GM21360 (cell line): ENCODE data around the gene TTC39B.
"Not testable (repeated sequence)": the region's sequence is repeated elsewhere in the genome, so short reads cannot be mapped to it uniquely, and the experiment has no call there.

Experiments used
- ATAC-seq: cut with Tn5 transposase; IDR thresholded peaks from one replicate; pipeline ENCODE4 v1.9.1; 2021; ENCODE audit warnings: mild to moderate bottlenecking, moderate library complexity; ENCODE audit not compliant: unreplicated experiment

TTC39B gene

DNA sequence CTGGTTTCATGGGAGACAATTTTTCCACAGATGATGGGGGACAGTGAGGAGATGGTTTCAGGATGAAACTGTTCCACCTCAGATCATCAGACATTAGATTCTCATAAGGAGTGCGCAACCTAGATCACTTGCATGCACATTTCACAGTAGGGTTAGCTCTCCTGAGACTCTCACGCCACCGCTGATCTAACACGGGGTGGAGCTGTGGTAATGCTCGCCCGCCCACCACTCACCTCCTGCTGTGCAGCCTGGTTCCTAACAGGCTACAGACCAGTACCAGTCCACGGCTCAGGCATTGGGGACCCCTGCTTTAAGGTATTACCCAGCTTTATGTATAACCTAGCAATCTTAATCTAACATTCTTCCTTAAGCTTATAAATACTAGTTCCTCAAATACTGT, 35.6 kb downstream of the TTC39B start:
- ATAC-seq, result no peak

- no peak for ATAC-seq
Measured at GRCh38 chr9:15268782-15269181, 38.2 kb downstream of the TTC39B start.

- ATAC-seq, result no peak
Measured at GRCh38 chr9:15268317-15268716, 38.7 kb downstream of the TTC39B start.

DNA sequence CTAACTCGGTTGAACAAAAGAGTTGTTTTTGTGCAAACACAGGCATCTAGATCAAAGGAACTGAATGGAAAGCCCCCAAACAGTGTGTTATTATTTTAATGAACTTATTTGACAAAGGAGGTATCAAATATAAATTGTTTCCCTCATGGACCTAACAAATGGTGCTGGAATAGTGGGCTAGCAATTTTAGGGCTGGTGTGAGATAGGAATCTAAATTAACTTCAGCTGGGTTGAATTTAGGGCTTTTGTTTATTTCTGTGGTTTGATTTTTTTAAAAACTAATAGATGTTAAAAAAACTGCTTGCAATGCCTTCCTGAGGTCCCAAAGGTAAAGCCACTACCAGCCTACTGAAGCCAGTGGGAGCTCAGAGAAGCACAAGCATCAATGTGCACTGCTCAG, 42.1 kb downstream of the TTC39B start:
- no peak for ATAC-seq

DNA sequence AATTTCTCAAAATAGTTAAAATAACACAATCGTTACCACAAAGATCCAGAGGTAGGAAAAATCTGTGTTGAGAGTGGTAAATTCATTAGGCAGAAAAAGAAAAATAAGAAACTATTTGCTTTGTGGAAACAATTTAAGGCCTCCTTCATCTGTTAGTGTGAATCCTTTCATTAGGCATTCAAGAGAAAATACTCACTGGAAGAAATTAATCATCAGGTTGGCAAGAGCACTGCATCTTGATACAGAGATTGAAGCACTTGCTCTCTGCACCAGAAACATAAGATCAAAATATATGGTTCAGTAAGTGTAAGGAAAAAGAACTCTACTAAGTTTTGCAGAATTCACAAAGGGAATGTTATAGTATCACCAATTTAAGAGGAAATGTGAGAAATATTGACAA, 44.4 kb downstream of the TTC39B start:
- no peak for ATAC-seq

GRCh38 chr9:15256426-15256825, 50.6 kb downstream of the TTC39B start:
- no peak for ATAC-seq

DNA sequence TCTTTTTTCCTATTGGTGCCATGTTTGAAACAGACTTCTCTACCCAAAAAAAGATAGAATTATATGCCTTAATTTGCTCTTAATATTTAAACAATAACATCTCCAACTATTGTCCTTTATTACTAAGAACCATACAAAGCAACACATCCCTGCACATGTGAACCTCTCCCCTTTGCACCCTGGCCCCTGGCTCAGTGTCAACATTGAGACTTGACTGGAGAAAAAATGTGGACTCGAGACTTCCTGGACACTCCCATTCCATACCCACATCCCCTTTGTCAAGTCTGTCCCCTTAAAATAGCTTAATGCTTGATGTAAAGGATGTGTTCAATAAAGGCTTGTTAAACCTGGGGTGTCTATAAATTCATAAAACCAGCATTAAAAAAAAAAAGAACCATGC, 53.2 kb downstream of the TTC39B start:
- no peak for ATAC-seq

DNA sequence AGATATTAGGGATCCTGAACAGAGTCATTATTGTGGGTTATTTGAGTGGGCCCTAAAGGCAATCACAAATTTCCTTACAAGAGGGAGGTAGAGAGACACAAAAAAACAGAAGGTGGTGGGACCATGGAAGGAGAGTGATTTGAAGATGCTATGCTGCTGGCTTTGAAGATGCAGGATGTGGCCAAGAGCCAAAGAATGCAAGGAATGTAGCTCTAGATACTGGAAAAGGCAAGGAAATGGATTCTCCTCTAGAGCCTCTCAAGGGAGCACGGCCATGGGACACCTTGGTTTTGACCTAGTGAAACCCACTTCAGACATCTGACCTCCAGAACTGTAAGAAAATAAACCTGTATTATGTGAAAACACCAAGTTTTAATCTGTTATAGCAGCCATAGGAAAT, 53.8 kb downstream of the TTC39B start:
- ATAC-seq, result no peak

- ATAC-seq, result no peak
Measured at GRCh38 chr9:15249981-15250380, 57.0 kb downstream of the TTC39B start.

DNA sequence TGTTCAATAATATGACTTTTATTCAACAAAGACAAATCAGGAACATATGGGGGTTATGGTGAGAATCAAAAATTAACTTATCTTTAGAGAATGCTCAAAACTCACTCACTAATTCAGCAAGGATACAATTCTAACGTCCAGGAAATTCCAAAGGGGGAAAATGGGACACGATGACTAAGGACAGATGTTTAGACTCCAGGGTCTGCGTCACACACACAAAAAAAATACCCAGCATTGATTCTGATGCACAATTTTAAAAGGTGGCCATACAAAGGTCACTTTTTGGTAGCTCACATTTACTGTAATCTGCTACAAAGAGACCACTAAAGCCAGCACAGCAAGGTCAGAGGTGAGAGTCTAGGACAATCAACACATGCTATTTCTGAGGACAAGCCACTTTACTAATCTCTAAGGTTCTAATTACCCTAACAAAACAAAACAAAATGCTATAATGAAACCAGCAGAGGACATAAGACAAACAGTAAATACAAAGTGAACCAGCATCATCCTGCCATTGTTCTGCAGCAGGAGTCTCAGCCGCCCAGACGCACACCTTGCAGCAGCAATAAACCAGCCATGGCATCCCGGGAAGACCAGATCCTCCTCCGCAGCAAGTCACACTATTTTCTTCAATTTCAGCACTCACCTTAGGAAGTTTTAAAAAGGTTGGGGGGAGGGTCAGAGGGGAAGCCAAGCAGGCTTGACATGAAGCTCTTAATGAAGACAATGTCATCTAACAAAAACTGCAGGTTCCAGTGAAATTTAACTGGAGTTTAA, 57.8 kb downstream of the TTC39B start:
- no peak for ATAC-seq

DNA sequence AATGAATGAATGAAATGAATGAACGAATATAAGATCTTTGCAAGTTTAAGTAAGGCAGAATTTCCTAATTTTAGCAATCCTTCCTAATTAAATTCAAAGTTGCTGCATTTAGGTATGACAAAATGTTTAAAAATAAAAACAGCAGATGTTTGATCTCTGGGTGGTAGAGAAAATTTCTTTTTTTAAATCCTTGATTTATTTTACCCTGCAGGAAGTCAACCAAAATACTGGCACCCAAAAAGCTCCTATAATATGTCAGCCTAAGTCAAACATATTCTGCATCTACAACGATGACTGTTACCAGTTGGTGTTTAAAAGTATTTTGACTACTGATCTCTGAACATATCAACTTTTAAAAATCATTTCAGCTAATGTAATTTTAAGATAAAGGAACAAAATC, 58.4 kb downstream of the TTC39B start:
- no peak for ATAC-seq

- no peak for ATAC-seq
Measured at GRCh38 chr9:15248081-15248480, 58.9 kb downstream of the TTC39B start.

DNA sequence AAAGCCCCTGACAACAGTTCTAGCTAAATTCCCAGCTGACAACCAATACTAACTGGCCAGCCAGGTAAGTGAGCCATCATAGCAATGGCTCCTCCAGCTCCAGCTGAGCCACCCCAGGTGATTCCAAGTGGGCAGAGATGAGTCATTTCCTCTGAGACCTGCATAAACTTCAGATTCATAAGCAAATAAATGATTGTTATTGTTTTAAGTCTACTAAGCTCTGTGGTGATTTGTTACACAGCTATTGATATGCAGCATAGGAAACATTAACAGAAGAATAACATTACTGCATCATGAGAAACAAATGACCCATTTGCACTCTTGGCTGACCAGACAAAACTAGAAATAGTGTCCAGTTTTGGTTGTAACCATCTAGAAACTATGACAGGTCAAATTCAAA, 60.3 kb downstream of the TTC39B start:
- ATAC-seq, result no peak

DNA sequence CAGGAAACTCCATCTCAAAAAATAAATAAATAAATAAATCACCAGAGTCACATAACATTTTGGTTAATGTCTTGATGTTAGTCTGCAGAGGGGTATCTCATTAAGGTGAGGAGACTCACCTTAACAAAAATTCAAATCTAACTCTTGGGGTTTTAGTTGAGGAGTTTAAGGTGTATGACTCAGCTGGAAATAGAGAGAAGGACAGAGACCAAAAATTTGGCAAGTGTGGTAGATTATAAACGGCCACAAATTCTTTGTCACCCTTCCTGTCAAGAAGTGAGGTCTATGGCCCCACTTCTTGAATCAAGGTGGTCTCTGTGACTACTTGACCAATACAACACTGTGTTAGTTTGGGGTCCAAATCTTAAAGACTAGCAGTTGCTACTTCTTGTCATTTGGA, 60.8 kb downstream of the TTC39B start:
- no peak for ATAC-seq

DNA sequence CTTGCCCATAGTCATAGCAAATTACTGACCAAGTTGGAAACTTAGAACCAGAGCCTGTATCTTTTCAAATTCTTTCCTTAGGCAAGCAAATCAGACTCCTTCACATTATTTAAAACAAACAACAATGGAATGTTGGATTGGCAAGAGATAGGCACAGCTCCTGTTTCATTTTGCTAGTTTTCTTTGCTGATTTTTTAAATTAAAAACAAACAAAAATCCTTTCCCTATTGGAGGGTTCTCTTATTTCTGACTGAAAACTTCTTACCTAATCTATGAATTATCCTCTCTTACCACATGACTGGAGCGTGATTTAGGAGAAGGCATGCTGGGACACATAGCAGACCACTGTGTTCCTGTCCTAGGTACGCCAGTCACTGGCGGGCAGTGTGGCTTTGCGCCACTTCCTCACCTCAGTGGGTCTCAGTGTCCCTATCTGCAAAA, 63.0 kb downstream of the TTC39B start:
- no peak for ATAC-seq

GRCh38 chr9:15243081-15243480, 63.9 kb downstream of the TTC39B start:
- no peak for ATAC-seq

GRCh38 chr9:15240927-15241326, 66.1 kb downstream of the TTC39B start:
- ATAC-seq, result no peak

- ATAC-seq, result no peak
Measured at GRCh38 chr9:15239816-15240215, 67.2 kb downstream of the TTC39B start.

GRCh38 chr9:15238646-15239045, 68.4 kb downstream of the TTC39B start:
- no peak for ATAC-seq

- no peak for ATAC-seq
Measured at GRCh38 chr9:15235658-15236057, 71.4 kb downstream of the TTC39B start.

- not testable (repeated sequence) for ATAC-seq
Measured at GRCh38 chr9:15233941-15234490, 73.0 kb downstream of the TTC39B start.

DNA sequence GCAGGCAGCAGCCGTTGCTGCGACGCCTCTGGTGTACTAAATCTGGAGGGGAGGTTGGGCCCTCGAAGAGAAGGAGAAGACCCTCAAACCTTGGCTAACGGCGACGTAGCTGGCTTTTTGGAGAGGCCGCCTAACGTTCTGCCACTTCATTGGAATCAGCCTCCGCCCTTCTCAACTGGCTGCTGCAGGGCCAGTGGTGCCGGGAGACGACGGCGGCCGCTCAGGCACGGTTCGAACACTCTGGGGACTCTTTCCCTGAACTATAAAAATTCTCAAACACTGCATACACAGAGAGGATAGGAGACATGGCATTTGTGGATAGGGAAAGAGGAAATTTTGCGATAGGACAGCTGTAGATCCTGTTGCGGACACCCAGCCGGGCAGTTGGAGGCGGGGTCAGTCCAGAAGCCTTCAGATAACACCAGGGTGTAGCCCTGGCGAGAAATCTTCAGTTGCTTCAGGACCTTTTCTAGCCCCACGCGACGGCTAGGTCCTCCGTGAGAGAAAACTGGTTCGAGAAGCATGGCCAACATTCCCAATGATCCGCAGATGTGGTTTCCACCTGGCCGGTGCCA, 74.2 kb downstream of the TTC39B start:
- not testable (repeated sequence) for ATAC-seq
